DOHH2 (cell line): ENCODE measurements around the gene RBMS3.

Experiments
- EZH2phosphoT487 ChIP-seq: fragments of 200-600 bp; sonication (generic); IDR thresholded peaks from 2 replicates; pipeline ENCODE4 v1.6.1; 2017; ENCODE audit warnings: borderline replicate concordance, mild to moderate bottlenecking, antibody characterized with exemption, low read length, moderate library complexity, mixed read lengths
- TF ChIP-seq, protein P1 (sequence below): fragments of 200-600 bp; sonication (generic); IDR thresholded peaks from one replicate; pipeline ENCODE4 v1.5.1; 2014; ENCODE audit warnings: antibody characterized with exemption, mild to moderate bottlenecking, low read depth, low read length; ENCODE audit not compliant: poor library complexity, severe bottlenecking

DNA sequence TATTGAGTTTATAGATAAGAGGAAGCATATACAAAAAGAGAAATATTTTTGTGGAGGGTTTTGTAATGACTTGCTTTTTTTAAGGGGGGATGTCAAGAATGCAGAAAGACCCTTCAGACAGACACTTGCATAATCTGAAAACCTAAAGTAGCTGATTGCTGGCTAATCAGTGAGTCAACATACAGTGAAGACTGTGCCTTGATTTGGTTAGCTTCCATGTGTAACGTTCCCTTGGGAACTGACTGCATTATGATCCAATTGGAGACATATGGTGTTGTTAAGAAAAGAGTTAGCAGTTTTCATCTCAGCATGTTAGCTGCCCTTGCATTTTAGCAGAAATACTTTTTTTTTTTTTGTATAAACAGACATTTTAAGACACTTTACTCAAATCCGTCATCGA, 483.2 kb downstream of the RBMS3 start:
- TF ChIP-seq, protein P1, sequence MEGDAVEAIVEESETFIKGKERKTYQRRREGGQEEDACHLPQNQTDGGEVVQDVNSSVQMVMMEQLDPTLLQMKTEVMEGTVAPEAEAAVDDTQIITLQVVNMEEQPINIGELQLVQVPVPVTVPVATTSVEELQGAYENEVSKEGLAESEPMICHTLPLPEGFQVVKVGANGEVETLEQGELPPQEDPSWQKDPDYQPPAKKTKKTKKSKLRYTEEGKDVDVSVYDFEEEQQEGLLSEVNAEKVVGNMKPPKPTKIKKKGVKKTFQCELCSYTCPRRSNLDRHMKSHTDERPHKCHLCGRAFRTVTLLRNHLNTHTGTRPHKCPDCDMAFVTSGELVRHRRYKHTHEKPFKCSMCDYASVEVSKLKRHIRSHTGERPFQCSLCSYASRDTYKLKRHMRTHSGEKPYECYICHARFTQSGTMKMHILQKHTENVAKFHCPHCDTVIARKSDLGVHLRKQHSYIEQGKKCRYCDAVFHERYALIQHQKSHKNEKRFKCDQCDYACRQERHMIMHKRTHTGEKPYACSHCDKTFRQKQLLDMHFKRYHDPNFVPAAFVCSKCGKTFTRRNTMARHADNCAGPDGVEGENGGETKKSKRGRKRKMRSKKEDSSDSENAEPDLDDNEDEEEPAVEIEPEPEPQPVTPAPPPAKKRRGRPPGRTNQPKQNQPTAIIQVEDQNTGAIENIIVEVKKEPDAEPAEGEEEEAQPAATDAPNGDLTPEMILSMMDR, result no peak
- no peak for TF ChIP-seq EZH2phosphoT487
